Measurements from ENCODE around the gene PKP4. TPM values are rescaled to one million over a fixed set of nuclear protein-coding genes. Genes with fewer than 3 reads are reported as not detected.
"Not testable (repeated sequence)": the region's sequence is repeated elsewhere in the genome, so short reads cannot be mapped to it uniquely, and the experiment has no call there.

The PKP4 gene
- total RNA-seq, 1 donor from 2014 or later = 48.7 TPM

- peak; percentile 49 for ATAC-seq
Measured at GRCh38 chr2:158688721-158689120, 232.0 kb downstream of the PKP4 start.

GRCh38 chr2:158689391-158689790 is 232.6 kb downstream of the PKP4 start:
- ATAC-seq = no peak

- ATAC-seq = no peak
Measured at GRCh38 chr2:158690823-158691222, 234.1 kb downstream of the PKP4 start.

GRCh38 chr2:158691619-158692018 is 234.9 kb downstream of the PKP4 start:
- ATAC-seq = no peak

GRCh38 chr2:158692372-158693103 is 235.8 kb downstream of the PKP4 start:
- ATAC-seq = peak; percentile 33

GRCh38 chr2:158693476-158693875 is 236.7 kb downstream of the PKP4 start:
- no peak for ATAC-seq

- ATAC-seq = no peak
Measured at GRCh38 chr2:158695305-158695704, 238.6 kb downstream of the PKP4 start.

- ATAC-seq = not testable (repeated sequence)
Measured at GRCh38 chr2:158695744-158696143, 239.0 kb downstream of the PKP4 start.

GRCh38 chr2:158699323-158699722 is 242.6 kb downstream of the PKP4 start:
- ATAC-seq = no peak

GRCh38 chr2:158701101-158701500 is 244.3 kb downstream of the PKP4 start:
- no peak for ATAC-seq

- ATAC-seq = no peak
Measured at GRCh38 chr2:158702740-158703139, 246.0 kb downstream of the PKP4 start.

GRCh38 chr2:158704724-158705465 is 248.1 kb downstream of the PKP4 start:
- not testable (repeated sequence) for ATAC-seq

- ATAC-seq = no peak
Measured at GRCh38 chr2:158712791-158713522, 256.2 kb downstream of the PKP4 start.

GRCh38 chr2:158713523-158714138 is 256.9 kb downstream of the PKP4 start:
- no peak for ATAC-seq

- no peak for ATAC-seq
Measured at GRCh38 chr2:158714420-158714819, 257.7 kb downstream of the PKP4 start.

GRCh38 chr2:158715357-158715756 is 258.6 kb downstream of the PKP4 start:
- no peak for ATAC-seq

GRCh38 chr2:158716121-158716791 is 259.5 kb downstream of the PKP4 start:
- ATAC-seq = peak; percentile 59

GRCh38 chr2:158716921-158717320 is 260.2 kb downstream of the PKP4 start:
- ATAC-seq = peak; percentile 34

- ATAC-seq = no peak
Measured at GRCh38 chr2:158717366-158718195, 260.8 kb downstream of the PKP4 start.

- ATAC-seq = no peak
Measured at GRCh38 chr2:158718196-158718585, 261.4 kb downstream of the PKP4 start.

GRCh38 chr2:158718851-158719250 is 262.1 kb downstream of the PKP4 start:
- no peak for ATAC-seq

All from esophagus mucosa (tissue), 1 donor.